Right ventricle myocardium superior (tissue), 1 donor: ENCODE results near the gene GNA12. TPM values are rescaled to one million over a fixed set of nuclear protein-coding genes. Genes with fewer than 3 reads are reported as not detected.

Experiments
- ATAC-seq: fragments of 200-7000 bp; cut with Tn5 transposase; one replicate; pipeline ENCODE4 v1.9.1; 2020; ENCODE audit warnings: mild to moderate bottlenecking; ENCODE audit not compliant: poor library complexity
- DNase-seq: peaks from one replicate; pipeline ENCODE4 v3.0.0-alpha.2; 2020
- intact Hi-C: fragments of 100-400 bp; cut with DNase I; formaldehyde crosslinking; loops from one replicate; pipeline ENCODE4 v1.11.2; 2022
- total RNA-seq: library from RNA; stranded (reverse); fragmentation: NEBNext Ultra II Directional; extraction: Animal tissue kit (Norgen Biotek cat#: 25700); gene quantifications from one replicate; pipeline ENCODE4 v1.2.1, GENCODE V29; 2021
- donor health status: DM: no; HTN: yes; CAD: no; lungs with severe emphysema.

Gene GNA12
- total RNA-seq, 1 donor from 2014 or later, result 40.6 TPM

GRCh38 chr7:2811476-2812113, 32.5 kb downstream of the GNA12 start:
- peak; percentile 61 for ATAC-seq
- no peak for DNase-seq
- intact Hi-C loops, result no loop called here

DNA sequence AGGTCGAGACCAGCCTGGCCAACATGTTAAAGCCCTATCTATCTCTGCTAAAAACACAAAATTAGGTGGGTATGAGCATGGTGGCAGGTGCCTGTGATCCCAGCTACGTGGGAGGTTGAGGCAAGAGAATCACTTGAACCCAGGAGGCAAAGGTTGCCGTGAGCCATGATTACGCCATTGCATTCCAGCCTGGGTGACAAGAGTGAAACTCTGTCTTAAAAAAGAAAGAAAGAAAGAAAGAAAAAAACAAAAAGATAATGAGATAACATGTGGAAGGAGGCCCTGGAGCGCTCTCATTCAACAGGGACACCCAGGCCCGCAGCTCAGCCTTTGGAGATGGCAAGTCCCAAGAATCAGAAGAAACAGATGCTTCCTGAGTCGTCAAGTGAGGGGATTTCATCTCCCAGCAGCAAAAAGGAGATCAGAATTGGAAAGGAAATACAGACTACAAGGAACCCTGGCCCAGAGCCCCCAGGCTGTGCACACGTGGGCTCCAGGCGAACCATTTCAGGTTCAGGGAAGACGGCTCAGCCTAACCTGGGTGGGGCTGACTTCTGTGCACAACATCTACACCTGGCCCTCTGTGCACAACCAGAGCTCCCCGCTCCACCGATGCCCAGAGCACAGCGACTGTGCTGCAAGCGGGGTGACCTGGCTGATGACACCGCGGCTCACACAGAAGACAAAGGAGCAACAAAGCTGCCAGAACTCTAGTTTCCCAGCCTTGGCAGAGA, 33.3 kb downstream of the GNA12 start:
- DNase-seq, result no peak
- intact Hi-C loops, result no loop called here

DNA sequence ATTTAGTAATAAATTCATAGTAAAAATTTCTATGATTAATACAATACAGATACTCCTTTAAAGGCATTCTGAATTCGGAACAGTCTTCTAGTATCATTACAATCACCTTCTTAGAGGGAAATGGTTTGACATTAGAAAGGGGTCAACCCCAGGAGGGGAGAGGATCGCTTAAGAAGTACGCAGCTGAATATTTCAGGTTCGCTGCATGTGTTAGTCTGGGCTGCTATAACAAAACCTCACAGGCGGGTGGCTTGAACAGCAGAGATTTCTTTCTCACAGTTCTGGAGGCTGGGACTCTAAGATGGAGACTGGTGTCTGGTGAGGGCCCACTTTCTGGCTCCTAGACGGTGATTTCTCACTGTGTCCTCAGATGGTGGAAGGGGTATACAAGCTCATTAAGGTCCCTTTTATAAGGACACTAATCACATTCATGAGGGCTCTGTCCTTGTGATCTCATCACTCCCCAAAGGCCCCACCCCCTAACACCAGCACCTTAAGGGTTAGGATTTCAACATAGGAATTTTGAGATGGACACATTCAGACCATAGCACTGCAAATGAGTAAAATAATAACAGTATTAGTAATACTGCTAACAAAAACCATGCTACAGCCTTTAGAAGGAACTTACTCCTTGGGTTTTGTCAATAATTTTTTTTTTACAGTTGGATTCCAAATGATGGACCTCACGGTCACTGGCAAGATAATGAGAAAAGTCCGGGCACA, 34.0 kb downstream of the GNA12 start:
- ATAC-seq (no peak), DNase-seq (no peak)
- intact Hi-C loops, result no loop called here

More for the DNA sequence above, 33.3 kb downstream of the GNA12 start:
- ATAC-seq, result peak; percentile 30

DNA sequence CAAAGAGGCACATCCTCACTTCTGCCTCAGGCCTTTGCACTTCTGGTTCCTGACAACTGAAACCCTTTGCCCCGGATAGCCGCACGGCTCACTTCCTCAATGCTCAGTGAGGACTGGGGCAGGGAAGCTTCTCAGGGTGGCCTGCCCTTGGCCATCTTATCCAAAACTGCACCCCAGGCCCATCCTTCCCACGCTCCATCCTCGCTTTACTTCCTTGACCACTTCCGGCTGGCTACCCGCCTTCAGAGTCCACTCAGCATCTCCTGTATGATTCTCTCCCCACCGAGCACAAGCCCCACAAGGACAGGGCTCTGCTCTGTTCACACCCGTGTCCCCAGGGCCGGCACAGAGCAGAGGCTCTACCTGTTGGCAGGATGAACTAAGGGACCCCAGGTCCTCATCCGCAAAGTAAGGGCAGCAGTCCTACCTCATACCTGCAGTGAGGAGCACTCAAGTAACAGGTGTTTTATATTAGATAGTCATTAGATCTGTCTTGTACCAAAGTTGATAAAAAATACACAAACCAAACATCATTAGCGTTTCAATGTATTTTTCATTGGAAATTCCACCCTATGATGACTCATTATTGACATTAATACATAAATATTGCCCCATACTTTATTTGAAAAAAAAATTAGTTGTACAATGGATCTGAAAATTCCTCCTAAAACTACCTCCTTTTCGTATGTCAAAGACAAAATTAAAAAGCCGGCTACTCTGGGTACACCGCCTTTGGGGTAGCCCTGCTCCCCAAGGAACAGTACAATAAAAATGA, 35.0 kb downstream of the GNA12 start:
- no peak for ATAC-seq
- DNase-seq, result peak; percentile 21
- intact Hi-C loops, result no loop called here

GRCh38 chr7:2807845-2808772, 36.0 kb downstream of the GNA12 start:
- ATAC-seq (no peak), DNase-seq (peak; percentile 20)
- intact Hi-C loops, result no loop called here

DNA sequence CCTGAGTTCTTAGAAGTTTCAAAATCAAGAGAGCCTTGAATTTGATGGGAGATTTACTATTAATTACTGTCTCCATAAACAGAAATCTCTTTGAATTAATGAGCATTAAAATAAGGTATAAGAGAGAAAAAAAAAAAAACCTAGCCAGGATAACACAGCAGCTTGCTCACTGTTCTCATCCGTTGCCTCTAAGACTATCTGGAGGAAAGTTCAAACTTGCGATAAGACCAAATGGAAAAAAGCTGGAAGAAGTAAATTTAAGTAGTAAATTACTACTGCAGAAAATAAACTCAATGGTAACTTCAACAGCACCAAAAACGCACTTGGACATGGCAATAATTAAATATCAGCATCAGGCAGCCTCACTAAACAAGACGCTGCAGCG, 36.7 kb downstream of the GNA12 start:
- no peak for ATAC-seq
- intact Hi-C loops, result no loop called here
- no peak for DNase-seq

DNA sequence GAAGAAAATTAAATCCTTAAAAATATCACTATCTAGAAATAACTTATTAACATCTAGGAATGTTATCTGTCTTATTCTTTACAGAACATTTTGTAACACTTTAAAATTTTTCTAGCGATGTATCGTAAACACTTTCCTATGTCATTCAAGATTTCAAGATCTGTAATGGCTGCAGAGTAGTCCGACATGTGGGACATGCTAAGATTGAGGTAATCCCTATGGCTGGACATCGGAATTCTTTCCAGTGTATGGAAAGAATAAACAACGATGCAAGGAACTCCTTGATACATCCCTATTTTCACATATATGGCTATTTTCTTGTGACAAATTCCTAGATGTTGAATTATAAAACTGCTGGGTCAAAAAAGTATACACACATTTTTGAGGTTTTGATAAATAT, 37.5 kb downstream of the GNA12 start:
- ATAC-seq, result no peak
- DNase-seq, result no peak
- intact Hi-C loops, result no loop called here

GRCh38 chr7:2805213-2805944, 38.7 kb downstream of the GNA12 start:
- peak; percentile 64 for DNase-seq
- intact Hi-C loops, result no loop called here
- ATAC-seq, result peak; percentile 80

DNA sequence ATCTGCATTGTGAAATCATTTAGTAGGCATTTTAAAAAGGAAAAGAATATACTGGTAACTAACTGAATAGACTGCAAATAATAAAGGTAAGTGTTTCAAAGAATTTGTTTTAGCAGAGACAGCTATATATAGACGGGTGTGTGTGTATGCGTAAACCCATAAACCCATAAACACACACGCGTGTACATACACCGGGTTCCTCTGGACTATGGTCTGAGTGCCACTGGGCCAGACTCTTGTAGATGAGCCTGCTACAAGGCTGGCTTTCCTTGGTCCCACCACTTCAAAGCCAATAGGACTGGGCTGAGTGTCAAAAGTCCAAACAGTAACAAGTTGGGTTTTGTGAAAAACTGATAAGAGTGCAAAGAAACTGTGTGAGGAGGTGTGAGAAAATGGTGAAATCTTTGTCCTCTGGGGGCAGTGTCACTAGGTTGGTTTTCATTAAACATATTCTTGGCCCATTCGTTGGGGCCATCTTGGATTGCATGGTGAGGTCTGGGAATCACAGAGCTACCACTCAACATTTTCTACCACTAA, 39.8 kb downstream of the GNA12 start:
- DNase-seq, result no peak
- intact Hi-C loops, result loop anchor here (5.0 kb wide), 1 partner anchor 42 kb away; no protein-coding TSS in a partner anchor
- no peak for ATAC-seq

GRCh38 chr7:2803755-2804154, 40.4 kb downstream of the GNA12 start:
- intact Hi-C loops, result loop anchor here (5.0 kb wide), 1 partner anchor 41 kb away; no protein-coding TSS in a partner anchor
- DNase-seq (no peak), ATAC-seq (no peak)

DNA sequence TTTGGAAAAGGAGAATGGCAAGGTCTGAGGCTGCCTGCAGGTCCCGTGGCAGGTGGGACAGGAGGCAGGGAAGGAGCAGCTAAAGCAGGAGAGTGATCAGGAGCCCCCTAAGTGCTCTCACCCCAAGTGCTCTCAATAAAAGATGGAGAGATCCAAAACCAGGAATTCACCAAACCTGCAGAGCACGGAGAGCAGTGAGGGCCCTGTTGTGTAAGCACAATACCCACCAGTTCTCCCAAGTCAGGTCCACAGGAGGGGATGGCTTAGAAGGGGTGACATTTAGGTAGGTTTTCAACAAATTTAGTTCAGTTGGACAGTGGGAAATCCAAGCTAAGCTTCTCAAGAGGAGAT, 40.8 kb downstream of the GNA12 start:
- ATAC-seq, result no peak
- intact Hi-C loops, result loop anchor here (5.0 kb wide), 1 partner anchor 41 kb away; no protein-coding TSS in a partner anchor
- DNase-seq, result no peak

DNA sequence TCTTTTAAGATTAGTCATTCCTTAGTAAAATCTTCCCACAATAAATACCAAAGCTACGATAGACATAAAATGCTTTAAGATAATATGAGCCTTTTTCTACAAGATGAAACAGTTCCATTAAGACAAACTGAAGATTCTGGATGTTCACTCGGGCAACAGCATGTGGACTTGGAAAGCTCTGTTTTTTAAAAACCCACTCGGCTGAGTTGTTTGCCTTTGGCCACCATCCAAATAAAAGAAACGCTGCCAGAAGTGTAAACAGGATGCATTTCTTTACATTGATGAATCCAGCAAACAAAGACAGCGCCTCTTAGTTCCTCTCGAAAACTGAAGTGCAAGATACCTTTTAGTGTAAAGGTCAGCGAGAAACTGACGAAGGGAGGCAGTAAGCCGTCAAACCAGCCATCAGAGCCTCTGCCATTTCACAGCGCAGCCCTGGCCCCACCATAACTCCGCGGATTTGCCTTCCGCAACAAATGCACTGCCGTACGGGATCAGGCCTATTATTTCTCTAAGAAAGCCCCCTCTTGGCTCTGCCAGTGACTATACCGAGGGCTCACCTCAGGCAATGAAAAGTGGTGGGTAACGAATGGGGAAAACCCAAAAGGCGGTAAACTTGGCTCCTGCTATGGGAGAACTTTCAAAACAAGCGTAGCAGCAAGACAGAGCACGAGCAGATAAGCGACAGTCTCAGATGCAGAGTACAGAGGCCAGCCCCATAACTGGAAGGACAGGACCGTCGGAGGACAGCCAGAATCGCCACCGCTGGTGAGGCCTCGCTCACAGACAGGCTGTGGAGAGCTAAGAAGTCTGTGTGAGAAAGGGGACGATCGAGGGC, 41.4 kb downstream of the GNA12 start:
- intact Hi-C loops, result loop anchor here (5.0 kb wide), 1 partner anchor 40 kb away; no protein-coding TSS in a partner anchor
- peak; percentile 61 for ATAC-seq

DNA sequence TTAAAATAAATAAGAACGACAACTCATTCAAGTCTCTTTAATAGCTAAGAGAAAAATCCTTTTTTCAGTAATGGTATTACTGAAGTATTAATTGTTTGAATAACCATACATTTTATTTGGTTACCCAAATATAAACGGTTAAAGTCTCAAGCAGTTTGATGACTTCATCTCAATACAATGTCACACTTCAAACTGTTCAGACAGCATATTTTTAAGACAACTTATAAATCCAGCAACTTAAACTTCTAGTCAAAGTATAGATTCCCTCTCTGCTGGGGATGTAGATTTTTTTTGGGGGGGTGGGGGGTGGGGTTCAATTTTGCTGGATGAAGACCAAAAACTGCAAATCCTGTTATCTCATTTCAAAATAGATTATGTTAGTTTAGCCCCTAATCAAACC, 42.0 kb downstream of the GNA12 start:
- ATAC-seq (no peak), DNase-seq (no peak)
- intact Hi-C loops, result loop anchor here (5.0 kb wide), 1 partner anchor 40 kb away; no protein-coding TSS in a partner anchor

More for the DNA sequence above, 41.4 kb downstream of the GNA12 start:
- no peak for DNase-seq

DNA sequence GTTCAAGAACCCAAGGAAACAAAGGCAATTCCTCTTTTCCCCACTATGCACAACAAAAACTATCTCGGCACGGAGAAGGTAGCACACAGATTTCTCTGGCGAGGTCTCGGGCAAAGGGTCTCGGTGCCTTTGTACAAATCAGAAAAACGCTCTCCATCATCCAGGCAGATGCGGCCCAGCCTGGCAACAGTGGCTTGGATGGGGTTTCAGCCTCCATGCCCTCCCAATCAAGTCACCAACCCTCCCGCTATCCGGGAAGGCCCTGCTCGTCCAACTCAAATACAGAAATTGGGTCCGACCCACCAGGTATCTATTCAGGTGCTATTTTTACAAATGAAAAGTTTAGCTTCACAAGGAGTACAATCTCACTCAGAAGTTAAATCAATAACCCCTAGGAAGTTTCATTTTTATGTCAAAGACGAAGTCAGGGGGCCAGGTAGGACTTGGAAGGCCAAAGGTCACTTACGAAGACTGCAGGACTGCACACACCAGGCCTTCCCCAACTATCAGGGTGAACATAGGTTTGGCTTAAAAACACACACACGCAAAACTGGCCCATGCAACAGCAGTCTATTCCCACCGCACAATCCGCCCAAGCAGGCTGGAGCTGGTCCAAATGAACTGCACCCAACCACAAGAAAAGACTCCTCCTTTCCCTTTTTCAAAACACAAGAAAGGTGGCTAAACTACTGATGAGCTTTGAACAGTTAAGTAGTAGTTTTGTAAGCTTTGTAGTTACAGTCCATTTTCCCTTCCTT, 43.0 kb downstream of the GNA12 start:
- DNase-seq (peak; percentile 79), ATAC-seq (peak; percentile 16)
- intact Hi-C loops, result loop anchor here (5.0 kb wide), 1 partner anchor 39 kb away; no protein-coding TSS in a partner anchor

- ATAC-seq (no peak), DNase-seq (no peak)
- intact Hi-C loops, result loop anchor here (5.0 kb wide), 1 partner anchor 38 kb away; no protein-coding TSS in a partner anchor
These were observed 43.7 kb downstream of the GNA12 start for GRCh38 chr7:2800220-2800930.
